ENCODE measurements around the gene SH2D5. TPM values are rescaled to one million over a fixed set of nuclear protein-coding genes. Genes with fewer than 3 reads are reported as not detected.
"Not testable (repeated sequence)": the region's sequence is repeated elsewhere in the genome, so short reads cannot be mapped to it uniquely, and the experiment has no call there.

Gene SH2D5
- total RNA-seq, 1 experiment from 2014 or later: 14.0 TPM

DNA sequence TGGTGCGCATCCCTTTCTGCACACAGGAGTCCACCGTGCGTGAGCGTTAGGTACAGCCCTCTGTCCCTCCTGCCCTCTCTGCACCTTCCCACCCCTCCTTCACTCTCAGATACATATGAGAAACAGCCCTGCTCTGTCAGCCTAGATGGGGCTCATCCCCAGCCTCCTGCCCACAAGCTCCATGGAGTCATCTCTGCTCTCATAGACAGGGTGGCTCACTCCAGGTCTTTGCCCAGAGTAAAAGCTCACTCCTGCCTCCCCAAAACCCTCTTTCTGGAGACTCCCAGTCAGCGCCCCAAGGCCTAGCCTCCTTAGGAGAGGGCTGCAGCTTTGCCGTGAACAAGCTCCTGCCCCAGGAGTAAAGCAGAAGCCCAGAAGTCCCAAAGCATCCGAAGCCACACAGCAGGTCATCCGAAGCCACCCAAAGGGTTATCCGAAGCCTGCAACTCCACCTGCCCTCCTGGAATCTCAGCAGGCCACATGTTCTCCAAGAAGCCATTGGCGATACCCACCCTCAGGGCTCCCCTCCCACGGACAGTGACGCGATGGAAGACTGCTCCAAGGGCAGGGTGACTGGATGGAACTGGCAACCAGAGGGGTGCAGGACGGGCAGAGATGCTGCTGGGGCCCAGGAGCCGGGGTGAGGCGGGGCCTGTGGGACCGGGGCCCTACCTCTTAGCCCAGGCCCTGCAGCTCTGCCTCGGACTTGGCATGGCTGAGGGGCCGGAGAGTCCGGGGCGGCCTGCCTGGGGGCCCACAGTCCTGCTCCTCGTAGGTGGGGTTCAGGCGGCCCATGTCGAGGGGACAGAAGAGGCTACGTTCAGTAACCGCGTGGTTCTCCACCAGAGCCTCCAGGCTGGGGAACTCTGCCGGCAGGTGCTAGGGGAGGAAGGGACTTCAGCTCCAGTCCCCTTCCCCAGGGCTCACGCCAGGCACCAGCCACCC is 11.1 kb downstream of the SH2D5 start:
- ChIA-PET POLR2A (interaction anchor here (0.5 to 0.8 kb wide), 3 partner anchors 86 to 418 kb away, joined by 3 to 4 read pairs (median 3); no protein-coding TSS in a partner anchor), CTCF (no interaction called here)
- H3K27ac Mint-ChIP-seq (ENCODE audit: low read depth, unreplicated experiment): no peak overlapping the region
- intact Hi-C loops (cut with micrococcal nuclease): no loop called here
- no peak overlapping the region for H3K4me3 Mint-ChIP-seq (ENCODE audit: unreplicated experiment)
- no peaks in the 10 kb centered on the region for H3K9me3 Mint-ChIP-seq (ENCODE audit: unreplicated experiment)
- peaks cover 4% of the 10 kb centered on the region for H3K27me3 Mint-ChIP-seq (ENCODE audit: insufficient read depth, unreplicated experiment)
- BruUV-seq (replicated peaks): no TSS peak
- DNase-seq (ENCODE audit: unreplicated experiment): no peak
- no peak for TF ChIP-seq CTCF (IDR thresholded peaks at IDR 0.05; ENCODE audit: unreplicated experiment)
- H3K36me3 Mint-ChIP-seq (ENCODE audit: insufficient read depth, unreplicated experiment): peaks cover 5% of the 10 kb centered on the region
- H3K4me1 Mint-ChIP-seq (ENCODE audit: insufficient read depth, unreplicated experiment): no peaks in the 10 kb centered on the region

- H3K4me1 Mint-ChIP-seq (ENCODE audit: insufficient read depth, unreplicated experiment): no peaks in the 10 kb centered on the region
- H3K36me3 Mint-ChIP-seq (ENCODE audit: insufficient read depth, unreplicated experiment): peaks cover 5% of the 10 kb centered on the region
- DNase-seq (ENCODE audit: unreplicated experiment): no peak
- peaks cover 10% of the 10 kb centered on the region for H3K27me3 Mint-ChIP-seq (ENCODE audit: insufficient read depth, unreplicated experiment)
- BruUV-seq (replicated peaks): no TSS peak
- intact Hi-C loops (cut with micrococcal nuclease): no loop called here
- H3K9me3 Mint-ChIP-seq (ENCODE audit: unreplicated experiment): no peaks in the 10 kb centered on the region
- ChIA-PET POLR2A (interaction anchor here (0.7 to 0.8 kb wide), 2 partner anchors 85 to 419 kb away, joined by 3 to 4 read pairs; no protein-coding TSS in a partner anchor), CTCF (interaction anchor here (0.7 kb wide), 1 partner anchor 25 kb away, joined by 3 read pairs; no protein-coding TSS in a partner anchor)
- TF ChIP-seq CTCF (IDR thresholded peaks at IDR 0.05; ENCODE audit: unreplicated experiment): no peak
- no peak overlapping the region for H3K4me3 Mint-ChIP-seq (ENCODE audit: unreplicated experiment)
- no peak overlapping the region for H3K27ac Mint-ChIP-seq (ENCODE audit: low read depth, unreplicated experiment)
These were observed 11.8 kb downstream of the SH2D5 start for GRCh38 chr1:20720631-20721091.

GRCh38 chr1:20719871-20720620 is 12.5 kb downstream of the SH2D5 start:
- Mint-ChIP-seq H3K4me3 (ENCODE audit: unreplicated experiment) (no peak overlapping the region), H3K4me1 (ENCODE audit: insufficient read depth, unreplicated experiment) (no peaks in the 10 kb centered on the region), H3K36me3 (ENCODE audit: insufficient read depth, unreplicated experiment) (peaks cover 5% of the 10 kb centered on the region), H3K27me3 (ENCODE audit: insufficient read depth, unreplicated experiment) (peaks cover 10% of the 10 kb centered on the region), H3K27ac (ENCODE audit: low read depth, unreplicated experiment) (no peak overlapping the region), H3K9me3 (ENCODE audit: unreplicated experiment) (no peaks in the 10 kb centered on the region)
- ChIA-PET POLR2A (no interaction called here), CTCF (interaction anchor here (0.7 kb wide), 1 partner anchor 25 kb away, joined by 3 read pairs; no protein-coding TSS in a partner anchor)
- no peak for TF ChIP-seq CTCF (IDR thresholded peaks at IDR 0.05; ENCODE audit: unreplicated experiment)
- DNase-seq (ENCODE audit: unreplicated experiment): no peak
- BruUV-seq (replicated peaks): no TSS peak
- intact Hi-C loops (cut with micrococcal nuclease): no loop called here

GRCh38 chr1:20719261-20719660 is 13.2 kb downstream of the SH2D5 start:
- peaks cover 10% of the 10 kb centered on the region for H3K27me3 Mint-ChIP-seq (ENCODE audit: insufficient read depth, unreplicated experiment)

GRCh38 chr1:20718343-20718882 is 14.1 kb downstream of the SH2D5 start:
- H3K4me1 Mint-ChIP-seq (ENCODE audit: insufficient read depth, unreplicated experiment); H3K4me3 Mint-ChIP-seq (ENCODE audit: unreplicated experiment); CTCF ChIA-PET; POLR2A ChIA-PET; H3K36me3 Mint-ChIP-seq (ENCODE audit: insufficient read depth, unreplicated experiment); DNase-seq (ENCODE audit: unreplicated experiment); intact Hi-C loops (cut with micrococcal nuclease); H3K27ac Mint-ChIP-seq (ENCODE audit: low read depth, unreplicated experiment); H3K9me3 Mint-ChIP-seq (ENCODE audit: unreplicated experiment); BruUV-seq (replicated peaks): not testable (repeated sequence)
- H3K27me3 Mint-ChIP-seq (ENCODE audit: insufficient read depth, unreplicated experiment): peaks cover 10% of the 10 kb centered on the region

More at GRCh38 chr1:20719261-20719660, 13.2 kb downstream of the SH2D5 start:
- no peaks in the 10 kb centered on the region for H3K36me3 Mint-ChIP-seq (ENCODE audit: insufficient read depth, unreplicated experiment)
- no peaks in the 10 kb centered on the region for H3K9me3 Mint-ChIP-seq (ENCODE audit: unreplicated experiment)
- BruUV-seq (replicated peaks): no TSS peak
- CTCF ChIA-PET: no interaction called here
- no peak for TF ChIP-seq CTCF (IDR thresholded peaks at IDR 0.05; ENCODE audit: unreplicated experiment)
- no peak for DNase-seq (ENCODE audit: unreplicated experiment)
- H3K4me1 Mint-ChIP-seq (ENCODE audit: insufficient read depth, unreplicated experiment): no peaks in the 10 kb centered on the region
- intact Hi-C loops (cut with micrococcal nuclease): no loop called here
- H3K27ac Mint-ChIP-seq (ENCODE audit: low read depth, unreplicated experiment): no peak overlapping the region
- H3K4me3 Mint-ChIP-seq (ENCODE audit: unreplicated experiment): no peak overlapping the region
- POLR2A ChIA-PET: no interaction called here

All from MCF 10A (cell line).